Measurements from ENCODE around the gene CFAP97.
"Not testable (repeated sequence)": the region's sequence is repeated elsewhere in the genome, so short reads cannot be mapped to it uniquely, and the experiment has no call there.

Gene CFAP97

GRCh38 chr4:185201977-185202962, 1.5 kb downstream of the CFAP97 start:
- peak in 1 of 58 donors; percentile 8 for DNase-seq

DNA sequence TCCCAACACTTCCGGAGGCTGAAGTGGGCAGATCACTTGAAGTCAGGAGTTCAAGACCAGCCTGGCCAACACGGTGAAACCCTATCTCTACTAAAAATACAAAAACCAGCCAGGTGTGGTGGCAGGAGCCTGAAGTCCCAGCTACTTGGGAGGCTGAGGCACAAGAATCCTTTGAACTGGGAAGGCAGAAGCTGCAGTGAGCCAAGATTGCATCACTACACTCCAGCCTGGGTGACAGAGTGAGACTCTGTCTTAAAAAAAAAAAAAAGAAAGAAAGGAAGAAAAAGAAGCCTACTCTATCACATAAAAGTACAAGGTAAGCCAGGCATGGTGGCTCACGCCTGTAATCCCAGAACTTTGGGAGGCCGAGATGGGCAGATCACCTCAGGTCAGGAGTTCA, 5.6 kb downstream of the CFAP97 start:
- DNase-seq: not testable (repeated sequence)

GRCh38 chr4:185196437-185196836, 7.4 kb downstream of the CFAP97 start:
- no peak for DNase-seq

GRCh38 chr4:185194924-185195888, 8.6 kb downstream of the CFAP97 start:
- no peak for DNase-seq

DNA sequence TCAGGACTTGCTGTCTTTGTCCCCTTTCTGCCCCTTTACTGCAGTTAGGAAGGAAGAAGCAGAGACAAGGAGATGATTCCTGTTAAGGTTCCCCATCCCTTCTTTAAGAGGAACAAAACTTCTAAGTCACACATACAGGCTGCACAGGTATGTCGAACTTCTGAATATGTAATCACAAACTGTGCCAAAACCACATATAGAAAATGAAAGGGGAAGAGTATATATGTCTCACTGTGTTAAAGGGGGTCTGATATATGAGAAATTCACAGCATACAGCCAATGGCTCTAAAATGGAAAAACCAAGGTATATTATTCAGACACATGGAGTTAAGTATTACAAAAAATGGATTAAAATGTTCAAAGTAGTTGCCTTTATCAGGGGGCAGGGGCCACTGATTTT, 11.7 kb downstream of the CFAP97 start:
- no peak for DNase-seq

DNA sequence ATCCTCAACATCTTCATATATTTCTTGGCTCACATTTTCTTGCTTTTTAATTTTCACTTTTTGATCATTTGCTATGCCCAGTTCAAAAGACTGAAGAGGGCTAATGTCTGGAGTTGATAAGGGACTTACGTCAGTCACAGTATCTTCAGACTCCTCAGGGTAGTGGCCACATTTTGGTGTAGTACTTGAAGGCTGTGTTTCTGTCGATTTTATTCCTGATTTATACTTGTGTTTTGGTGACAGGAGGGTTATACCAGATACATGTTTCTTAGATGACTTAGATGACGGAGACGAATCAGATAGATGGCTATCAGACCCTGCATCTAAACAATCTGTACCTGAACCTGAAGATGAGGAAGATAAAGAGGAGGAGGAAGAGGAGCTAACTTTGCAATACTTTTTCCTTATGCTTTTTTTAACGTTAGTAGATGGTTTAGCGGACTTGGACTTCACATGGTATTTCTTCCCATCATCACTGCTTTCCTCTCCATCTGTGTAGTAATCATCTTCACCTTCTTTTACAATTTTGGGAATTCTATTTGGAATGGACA, 13.4 kb downstream of the CFAP97 start:
- DNase-seq: no peak

- no peak for DNase-seq
Observed at GRCh38 chr4:185189606-185190305, 14.0 kb downstream of the CFAP97 start.

- no peak for DNase-seq
Observed at GRCh38 chr4:185186769-185187168, 17.0 kb downstream of the CFAP97 start.

DNA sequence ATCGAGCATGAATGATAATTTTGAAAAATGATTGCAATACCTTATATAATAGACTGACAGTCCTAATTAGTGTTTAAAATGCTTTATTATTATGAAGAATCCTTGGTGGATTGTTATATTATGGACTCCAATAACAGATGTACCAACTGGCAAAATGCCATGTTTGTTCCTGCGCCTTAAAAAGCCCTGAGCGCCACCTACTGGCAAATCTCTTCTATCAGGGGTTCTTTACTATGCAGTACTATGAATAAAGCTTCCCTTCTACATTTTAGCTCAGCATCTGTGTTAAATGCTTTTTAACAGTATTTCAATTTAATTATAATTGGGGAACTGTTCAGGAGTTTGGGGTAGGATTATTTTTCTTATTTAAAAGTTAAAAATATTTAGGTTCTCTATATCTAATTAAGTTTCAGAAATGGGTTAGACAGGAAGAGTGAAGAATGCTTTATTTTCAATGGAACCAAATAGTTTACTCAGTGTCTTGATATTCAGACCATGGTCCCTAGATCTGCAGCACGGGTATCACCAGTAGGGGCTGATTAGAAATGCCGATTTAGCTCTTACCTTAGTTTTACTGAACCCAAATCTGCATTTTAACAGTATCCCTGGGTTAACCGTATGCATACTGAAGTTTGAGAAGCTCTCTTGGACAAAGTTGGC, 20.0 kb downstream of the CFAP97 start:
- DNase-seq: peak in 50 of 58 donors; percentile 1 to 84 (median 42)

- DNase-seq: no peak
Observed at GRCh38 chr4:185182239-185182638, 21.6 kb downstream of the CFAP97 start.

- DNase-seq: no peak
Observed at GRCh38 chr4:185179488-185179887, 24.3 kb downstream of the CFAP97 start.

- no peak for DNase-seq
Observed at GRCh38 chr4:185171373-185172071, 32.3 kb downstream of the CFAP97 start.

GRCh38 chr4:185167234-185167633, 36.6 kb downstream of the CFAP97 start:
- DNase-seq: no peak

GRCh38 chr4:185165605-185166063, 38.2 kb downstream of the CFAP97 start:
- no peak for DNase-seq

DNA sequence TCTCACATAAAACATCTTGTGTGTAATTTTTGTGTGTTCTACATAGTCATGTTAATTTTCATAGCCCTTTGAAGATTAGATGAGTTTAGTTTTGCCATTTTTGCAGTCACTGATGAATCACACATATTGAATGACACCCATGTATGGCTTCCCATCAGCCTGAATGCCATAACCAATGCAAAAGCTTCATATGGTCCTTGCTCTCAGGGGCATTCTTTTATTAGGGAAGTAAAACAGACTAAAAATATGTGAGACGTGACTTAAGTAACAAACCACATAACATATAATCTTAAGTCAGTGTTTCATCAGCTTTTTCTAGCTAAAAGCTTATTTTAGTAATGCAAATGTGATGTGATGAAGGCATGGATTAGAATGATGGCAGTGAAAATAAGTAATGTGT, 52.5 kb downstream of the CFAP97 start:
- DNase-seq: no peak

DNA sequence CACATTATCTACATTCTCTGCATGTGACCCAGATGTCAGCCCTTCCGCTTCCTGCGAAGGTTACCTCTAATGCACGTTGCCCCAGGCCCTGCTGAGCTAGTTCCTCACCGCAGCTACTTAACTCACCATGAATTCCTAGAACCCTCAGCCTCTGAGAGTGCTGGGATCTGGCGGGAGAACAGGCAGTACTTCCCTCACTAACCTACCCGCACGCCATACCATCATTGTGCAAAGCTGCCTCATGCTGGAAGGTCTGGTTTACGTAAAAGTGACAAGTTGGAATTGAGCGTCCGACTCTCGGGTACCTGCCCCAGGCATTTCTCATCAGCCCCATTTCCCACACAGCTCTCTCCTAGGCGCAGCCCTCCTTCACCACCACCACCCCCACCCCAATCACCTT, 54.4 kb downstream of the CFAP97 start:
- DNase-seq: no peak

GRCh38 chr4:185145572-185145971, 58.2 kb downstream of the CFAP97 start:
- DNase-seq: peak in 6 of 58 donors; percentile 9 to 27 (median 12)

GRCh38 chr4:185144601-185145240, 59.1 kb downstream of the CFAP97 start:
- peak in 1 of 58 donors; percentile 8 for DNase-seq

DNA sequence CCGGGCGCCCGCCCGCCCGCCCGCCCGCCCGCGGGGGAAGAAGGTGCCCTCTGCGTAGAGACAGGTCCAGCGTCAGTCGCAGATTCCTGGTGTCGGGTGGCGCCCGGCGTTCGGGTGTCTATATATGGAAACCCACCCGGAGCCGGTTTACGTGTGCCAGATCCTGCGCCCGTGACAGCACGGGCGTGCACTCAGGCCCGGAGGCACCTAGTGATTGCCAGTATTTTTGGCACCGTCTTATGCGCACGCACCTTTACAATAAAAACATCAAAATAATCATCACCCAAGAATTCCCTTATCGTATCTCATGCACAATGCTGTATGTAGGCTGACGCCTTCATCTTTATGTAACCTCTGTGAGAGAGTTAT, 60.2 kb downstream of the CFAP97 start:
- DNase-seq: peak in 25 of 58 donors; percentile 8 to 60 (median 40)
